OCI-LY1 (cell line): ENCODE results near the gene SORD.

Experiments used
- CTCF ChIP-seq: fragments of 200-600 bp; sonication (generic), shearing (Covaris generic); IDR thresholded peaks from 2 replicates; pipeline ENCODE4 v1.5.1; 2017; ENCODE audit warnings: mild to moderate bottlenecking, antibody characterized with exemption, low read length, moderate library complexity, mixed read lengths
- EZH2 ChIP-seq: fragments of 200-600 bp; sonication (generic), shearing (Covaris generic); IDR thresholded peaks from 2 replicates; pipeline ENCODE4 v1.8.0; 2017; ENCODE audit warnings: borderline replicate concordance, mixed run types, mild to moderate bottlenecking, antibody characterized with exemption, low read length, moderate library complexity, mixed read lengths

- TF ChIP-seq CTCF = no peak
- no peak for TF ChIP-seq EZH2
Observed at GRCh38 chr15:45114751-45115085, 91.7 kb downstream of the SORD start.
